Lung (tissue), 12 donors: Measurements from ENCODE around the gene MMP13. TPM values are rescaled to one million over a fixed set of nuclear protein-coding genes. Genes with fewer than 3 reads are reported as not detected.
"Not testable (repeated sequence)": the region's sequence is repeated elsewhere in the genome, so short reads cannot be mapped to it uniquely, and the experiment has no call there.

Source experiments
- ATAC-seq: fragments of 200-7000 bp; cut with Tn5 transposase; one replicate; pipeline ENCODE4 v1.9.1; 2020; ENCODE audit warnings: moderate number of reproducible peaks; ENCODE audit not compliant: insufficient read depth, low FRiP score
- DNase-seq, 3 donors: peaks; one replicate each; pipeline ENCODE4 v3.0.0-alpha.2; 2013 to 2017
- H3K27ac ChIP-seq, 2 donors: one replicate each; pipeline ENCODE4 v1.5.1; 2013; ENCODE audit warnings: mild to moderate bottlenecking in 2 of 2, moderate library complexity in 2 of 2, control low read depth in 1 of 2, inconsistent platforms in 1 of 2, low read depth in 1 of 2, low read length in 1 of 2
- H3K27me3 ChIP-seq, 3 donors: one replicate each; pipeline ENCODE4 v1.5.1; 2013; ENCODE audit warnings: low read length in 2 of 3; ENCODE audit not compliant: control insufficient read depth in 3 of 3, insufficient read depth in 3 of 3
- H3K36me3 ChIP-seq, 4 donors: one replicate each; pipeline ENCODE4 v1.5.1; 2013; ENCODE audit warnings: low read length in 4 of 4, mild to moderate bottlenecking in 1 of 4, moderate library complexity in 1 of 4; ENCODE audit not compliant: control insufficient read depth in 4 of 4, insufficient read depth in 4 of 4
- H3K4me1 ChIP-seq, 5 donors: one replicate each; pipeline ENCODE4 v1.5.1; 2013; ENCODE audit warnings: low read length in 5 of 5, mild to moderate bottlenecking in 2 of 5, moderate library complexity in 1 of 5; ENCODE audit not compliant: control insufficient read depth in 5 of 5, insufficient read depth in 5 of 5
- H3K4me3 ChIP-seq: one replicate; pipeline ENCODE4 v1.5.1; 2013; ENCODE audit warnings: mild to moderate bottlenecking, control low read depth, moderate library complexity
- H3K9ac ChIP-seq, 2 donors: one replicate each; pipeline ENCODE4 v1.5.1; 2013; ENCODE audit warnings: low read length in 2 of 2, control low read depth in 1 of 2; ENCODE audit not compliant: insufficient read depth in 1 of 2
- H3K9me3 ChIP-seq, 4 donors: one replicate each; pipeline ENCODE4 v1.5.1; 2013; ENCODE audit warnings: low read length in 3 of 4, mild to moderate bottlenecking in 1 of 4, moderate library complexity in 1 of 4; ENCODE audit not compliant: control insufficient read depth in 4 of 4, insufficient read depth in 3 of 4
- CTCF ChIP-seq: IDR thresholded peaks from 2 replicates; pipeline ENCODE4 v1.5.1; 2012; ENCODE audit warnings: mild to moderate bottlenecking; ENCODE audit errors: control extremely low read depth, extremely low read depth
- WGBS, 2 donors: extraction: QIAGEN DNeasy Blood & Tissue Kit; methylation state at CpG; one replicate each; pipeline ENCODE4 v1.1.7; 2013; 5-methylcytosine and 5-hydroxymethylcytosine counted together
- polyA plus RNA-seq, 2 donors: library from polyadenylated mRNA; stranded (reverse); fragments of 200-250 nt; gene quantifications; one replicate each; pipeline ENCODE4 v1.2.1, GENCODE V29; 2013
- total RNA-seq, 2 donors: library from RNA; depleted of rRNA in 1 of 2; stranded (reverse); fragments of >200 nt in 1 of 2; gene quantifications; one replicate each; pipeline ENCODE4 v1.2.1, GENCODE V29; 2014 to 2021
- donor health status: control.
- donor health status: control.
- donor health status: Bipolar disorder and iron deficiency.
- donor health status: healthy.
- donor health status: DM: yes; HTN: yes; CAD: no.

Gene MMP13
- total and polyA plus RNA-seq, 4 donors = 0.08 to 0.84 (median 0.09) TPM; not detected in 1

- Histone ChIP-seq H3K4me3 (no peak overlapping the region), H3K36me3 (no peaks in the 10 kb centered on the region), H3K27me3 (no peaks in the 10 kb centered on the region), H3K9ac (no peak overlapping the region), H3K9me3 (no peaks in the 10 kb centered on the region), H3K4me1 (no peaks in the 10 kb centered on the region), H3K27ac (no peak overlapping the region)
- DNase-seq (no peak), ATAC-seq (no peak)
- no peak for TF ChIP-seq CTCF
- 60 to 77% methylated on average over 2 of the region's 2 CpGs for WGBS, 2 donors
Measured at GRCh38 chr11:102983486-102983885, 28.0 kb upstream of the MMP13 start.

- no peaks in the 10 kb centered on the region for H3K27me3 ChIP-seq
- H3K36me3 ChIP-seq = no peaks in the 10 kb centered on the region
- no peak for ATAC-seq
- no peaks in the 10 kb centered on the region for H3K4me1 ChIP-seq
- H3K9me3 ChIP-seq = no peaks in the 10 kb centered on the region
- no peak overlapping the region for H3K4me3 ChIP-seq
- DNase-seq = no peak
- no peak overlapping the region for H3K27ac ChIP-seq
- TF ChIP-seq CTCF = no peak
- no peak overlapping the region for H3K9ac ChIP-seq
Measured at GRCh38 chr11:102981324-102981910, 25.9 kb upstream of the MMP13 start.

- no peaks in the 10 kb centered on the region for H3K27me3 ChIP-seq
- H3K4me3 ChIP-seq = no peak overlapping the region
- no peaks in the 10 kb centered on the region for H3K36me3 ChIP-seq
- no peak overlapping the region for H3K9ac ChIP-seq
- WGBS, 2 donors = 63 to 85% methylated on average over 5 of the region's 5 CpGs
- no peak for DNase-seq
- no peak overlapping the region for H3K27ac ChIP-seq
- no peaks in the 10 kb centered on the region for H3K4me1 ChIP-seq
- TF ChIP-seq CTCF = no peak
- peak; percentile 69 for ATAC-seq
- no peaks in the 10 kb centered on the region for H3K9me3 ChIP-seq
Measured at GRCh38 chr11:102974552-102975280, 19.2 kb upstream of the MMP13 start.

- not testable (repeated sequence) for H3K36me3 ChIP-seq, H3K9ac ChIP-seq, H3K27ac ChIP-seq, DNase-seq, H3K9me3 ChIP-seq, H3K4me3 ChIP-seq, H3K4me1 ChIP-seq, H3K27me3 ChIP-seq, ATAC-seq
- WGBS, 2 donors = 88 to 100% methylated on average over 2 of the region's 2 CpGs
Measured at GRCh38 chr11:102973698-102974097, 18.2 kb upstream of the MMP13 start.
